Body of pancreas (tissue), 4 donors: Measurements from ENCODE around the gene PPM1N. TPM values are rescaled to one million over a fixed set of nuclear protein-coding genes. Genes with fewer than 3 reads are reported as not detected.

Experiments
- ATAC-seq: fragments of 150-250 bp; one replicate; pipeline ENCODE4 v1.9.1; 2016
- DNase-seq, 4 donors: peaks; one replicate each; pipeline ENCODE4 v3.0.0-alpha.2; 2019
- H3K27ac ChIP-seq, 4 donors: fragments of 200-600 bp; sonication (generic); 1 replicate in 3 of 4; 2 replicates in 1 of 4; pipeline versions ENCODE4 v1.5.1 to v1.6.1; 2016 to 2019; ENCODE audit warnings: mild to moderate bottlenecking in 1 of 4, mixed read lengths in 1 of 4, moderate library complexity in 1 of 4
- H3K27me3 ChIP-seq, 2 donors: fragments of 200-600 bp; sonication (generic); one replicate each; pipeline ENCODE4 v1.6.0; 2016; ENCODE audit warnings: mild to moderate bottlenecking in 1 of 2
- H3K36me3 ChIP-seq, 2 donors: fragments of 200-600 bp; sonication (generic); replicated peaks in 1 of 2; 2 replicates each; pipeline ENCODE4 v1.5.1; 2016; ENCODE audit warnings: low read depth in 2 of 2; ENCODE audit not compliant: insufficient read depth in 1 of 2
- H3K4me1 ChIP-seq: fragments of 200-600 bp; sonication (generic); one replicate; pipeline ENCODE4 v1.6.0; 2016
- H3K4me3 ChIP-seq, 2 donors: fragments of 200-600 bp; sonication (generic); 1 replicate in 1 of 2; 2 replicates in 1 of 2; pipeline ENCODE4 v1.5.1; 2016 to 2019
- H3K9me3 ChIP-seq, 3 donors: fragments of 200-600 bp; sonication (generic); 1 replicate in 2 of 3; 2 replicates in 1 of 3; pipeline ENCODE4 v1.5.1; 2016
- POLR2A ChIP-seq, 3 donors: fragments of 450-650 bp; IDR thresholded peaks; one replicate each; pipeline ENCODE4 v1.6.1; 2016; ENCODE audit warnings: antibody characterized with exemption in 3 of 3, mild to moderate bottlenecking in 2 of 3
- WGBS, 2 donors: methylation state at CpG; one replicate each; pipeline ENCODE4 v1.1.5; 2017; 5-methylcytosine and 5-hydroxymethylcytosine counted together
- intact Hi-C: fragments of 100-400 bp; cut with DNase I; formaldehyde crosslinking; loops from one replicate; pipeline ENCODE4 v1.15.1; 2023
- total RNA-seq, 2 donors: library from RNA; depleted of rRNA; stranded (reverse); fragments of >200 nt; gene quantifications; one replicate each; pipeline ENCODE4 v1.1.0, GENCODE V29; 2016
- TF ChIP-seq, protein P1 (sequence below), 7 experiments: fragments of 450-650 bp in 4 of 7; fragments of 200-600 bp in 3 of 7; sonication (generic) in 3 of 7; IDR thresholded peaks; one replicate each; pipeline ENCODE4 v1.5.1; 2016 to 2019; ENCODE audit warnings: antibody characterized with exemption in 7 of 7

Gene PPM1N
- total RNA-seq, 2 donors from 2014 or later = not detected

GRCh38 chr19:45474606-45475521, 23.4 kb upstream of the PPM1N start:
- WGBS, 2 donors = 53 to 54% methylated on average over 27 to 28 of the region's 28 CpGs
- H3K4me1 ChIP-seq = peaks cover 16% of the 10 kb centered on the region
- no peaks in the 10 kb centered on the region for H3K36me3 ChIP-seq
- no peak overlapping the region for H3K27ac ChIP-seq
- intact Hi-C loops = no loop called here
- H3K27me3 ChIP-seq = no peaks in the 10 kb centered on the region
- ATAC-seq (no peak), DNase-seq (no peak)
- no peaks in the 10 kb centered on the region for H3K9me3 ChIP-seq
- H3K4me3 ChIP-seq = no peak overlapping the region
- TF ChIP-seq, protein P1, sequence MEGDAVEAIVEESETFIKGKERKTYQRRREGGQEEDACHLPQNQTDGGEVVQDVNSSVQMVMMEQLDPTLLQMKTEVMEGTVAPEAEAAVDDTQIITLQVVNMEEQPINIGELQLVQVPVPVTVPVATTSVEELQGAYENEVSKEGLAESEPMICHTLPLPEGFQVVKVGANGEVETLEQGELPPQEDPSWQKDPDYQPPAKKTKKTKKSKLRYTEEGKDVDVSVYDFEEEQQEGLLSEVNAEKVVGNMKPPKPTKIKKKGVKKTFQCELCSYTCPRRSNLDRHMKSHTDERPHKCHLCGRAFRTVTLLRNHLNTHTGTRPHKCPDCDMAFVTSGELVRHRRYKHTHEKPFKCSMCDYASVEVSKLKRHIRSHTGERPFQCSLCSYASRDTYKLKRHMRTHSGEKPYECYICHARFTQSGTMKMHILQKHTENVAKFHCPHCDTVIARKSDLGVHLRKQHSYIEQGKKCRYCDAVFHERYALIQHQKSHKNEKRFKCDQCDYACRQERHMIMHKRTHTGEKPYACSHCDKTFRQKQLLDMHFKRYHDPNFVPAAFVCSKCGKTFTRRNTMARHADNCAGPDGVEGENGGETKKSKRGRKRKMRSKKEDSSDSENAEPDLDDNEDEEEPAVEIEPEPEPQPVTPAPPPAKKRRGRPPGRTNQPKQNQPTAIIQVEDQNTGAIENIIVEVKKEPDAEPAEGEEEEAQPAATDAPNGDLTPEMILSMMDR (IDR thresholded peaks at IDR 0.05) = no peak
- no peak for TF ChIP-seq POLR2A (IDR thresholded peaks at IDR 0.05)

DNA sequence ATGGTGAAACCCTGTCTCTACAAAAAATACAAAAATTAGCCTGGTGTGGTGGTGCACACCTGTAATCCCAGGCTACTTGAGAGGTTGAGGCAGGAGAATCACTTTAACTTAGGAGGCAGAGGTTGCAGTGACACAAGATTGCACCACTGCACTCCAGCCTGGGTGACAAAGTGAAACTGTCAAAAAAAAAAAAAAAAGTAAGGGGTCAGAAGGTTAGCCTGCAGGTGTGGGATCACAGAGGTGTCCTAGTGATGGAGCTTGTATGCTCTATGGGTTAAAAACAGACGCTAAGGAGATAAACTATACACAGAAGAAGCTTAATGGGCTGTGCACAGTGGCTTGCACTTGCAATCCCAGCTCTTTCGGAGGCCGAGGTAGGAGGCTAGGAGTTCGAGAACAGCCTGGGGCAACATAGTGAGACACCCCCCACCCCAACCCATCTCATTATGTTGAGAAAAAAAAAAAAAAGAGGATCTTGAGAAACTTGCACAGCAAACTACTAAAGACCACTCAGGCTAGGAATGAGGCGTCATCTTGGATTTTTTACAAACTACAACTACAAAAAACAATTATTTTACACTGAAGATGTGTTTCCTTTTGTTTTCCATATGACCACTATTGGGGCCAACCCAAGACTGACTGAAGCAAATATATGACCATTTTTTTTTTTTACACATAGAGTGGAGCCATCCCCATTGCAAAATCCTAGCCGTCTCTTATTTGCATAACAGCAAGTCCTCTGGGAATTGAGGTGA, 22.5 kb upstream of the PPM1N start:
- WGBS, 2 donors = 52 to 61% methylated on average over 6 of the region's 6 CpGs
- no peak overlapping the region for H3K4me3 ChIP-seq
- intact Hi-C loops = no loop called here
- H3K36me3 ChIP-seq = no peaks in the 10 kb centered on the region
- no peak overlapping the region for H3K27ac ChIP-seq
- no peaks in the 10 kb centered on the region for H3K27me3 ChIP-seq
- TF ChIP-seq, protein P1 (IDR thresholded peaks at IDR 0.05) = no peak
- TF ChIP-seq POLR2A (IDR thresholded peaks at IDR 0.05) = no peak
- ATAC-seq = no peak
- no peaks in the 10 kb centered on the region for H3K9me3 ChIP-seq
- no peak for DNase-seq
- peaks cover 11% of the 10 kb centered on the region for H3K4me1 ChIP-seq

DNA sequence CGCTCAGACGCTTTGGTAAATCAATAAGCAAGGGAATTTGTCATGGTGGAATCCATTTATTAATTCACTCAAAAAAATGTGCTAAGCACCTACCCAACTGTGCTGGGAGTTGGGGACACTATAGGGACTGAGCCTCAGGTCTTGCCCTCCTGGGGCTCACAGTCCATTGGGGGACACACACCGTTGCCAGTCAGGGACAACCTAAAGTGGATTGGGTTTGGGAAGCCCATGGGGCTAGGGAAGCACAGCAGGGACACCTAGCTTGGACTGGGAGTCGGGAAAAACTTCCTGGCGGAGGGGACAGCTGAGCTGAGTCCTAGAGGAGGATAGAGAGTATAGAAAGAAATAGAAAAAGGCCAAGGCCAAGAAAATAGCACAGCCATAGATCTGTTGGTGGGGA, 21.9 kb upstream of the PPM1N start:
- 38 to 43% methylated on average over 5 of the region's 5 CpGs for WGBS, 2 donors
- intact Hi-C loops = no loop called here

DNA sequence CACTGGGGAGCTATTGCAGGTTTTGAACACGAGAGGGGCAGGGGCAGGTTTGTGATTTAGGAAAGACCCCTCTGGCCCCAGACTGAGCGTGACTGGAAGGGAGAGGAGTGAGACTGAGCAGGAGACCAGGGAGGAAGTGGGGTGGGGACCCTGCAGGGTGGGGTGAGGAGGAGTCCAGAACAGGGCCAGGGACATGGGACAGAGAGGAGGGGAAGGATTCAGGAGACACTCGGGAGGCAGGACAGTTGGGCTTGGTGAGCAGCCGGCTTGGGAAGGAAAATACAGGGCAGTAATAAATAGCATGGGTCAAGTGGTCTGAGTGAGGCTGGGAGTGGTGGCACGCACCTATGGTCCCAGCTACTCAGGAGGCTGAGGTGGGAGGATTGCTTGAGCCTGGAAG, 21.1 kb upstream of the PPM1N start:
- Histone ChIP-seq H3K36me3 (no peaks in the 10 kb centered on the region), H3K4me1 (peaks cover 11% of the 10 kb centered on the region), H3K4me3 (no peak overlapping the region), H3K9me3 (no peaks in the 10 kb centered on the region), H3K27me3 (no peaks in the 10 kb centered on the region), H3K27ac (no peak overlapping the region)
- TF ChIP-seq, protein P1 (IDR thresholded peaks at IDR 0.05) = no peak
- TF ChIP-seq POLR2A (IDR thresholded peaks at IDR 0.05) = no peak
- intact Hi-C loops = no loop called here
- 38 to 41% methylated on average over 5 of the region's 5 CpGs for WGBS, 2 donors
- ATAC-seq (no peak), DNase-seq (no peak)

More for the DNA sequence above, 21.9 kb upstream of the PPM1N start:
- DNase-seq (no peak), ATAC-seq (no peak)
- Histone ChIP-seq H3K27me3 (no peaks in the 10 kb centered on the region), H3K4me3 (no peak overlapping the region), H3K36me3 (no peaks in the 10 kb centered on the region), H3K4me1 (peaks cover 11% of the 10 kb centered on the region), H3K9me3 (no peaks in the 10 kb centered on the region), H3K27ac (no peak overlapping the region)
- TF ChIP-seq POLR2A (IDR thresholded peaks at IDR 0.05) = no peak
- TF ChIP-seq, protein P1 (IDR thresholded peaks at IDR 0.05) = no peak
